WERI-Rb-1 (cell line): ENCODE measurements around the gene KRT28.
A peak's percentile ranks its signal among the peaks of the same experiment; 100 is the strongest.

Experiments used
- DNase-seq: peaks from one replicate; pipeline ENCODE4 v3.0.0-alpha.2; 2020
- H3K27ac ChIP-seq: fragments of 250-450 bp; sonication (Bioruptor Pico); 2 replicates; pipeline ENCODE4 v1.5.1; 2020; ENCODE audit warnings: mild to moderate bottlenecking, moderate library complexity
- H3K27me3 ChIP-seq: fragments of 250-450 bp; sonication (Bioruptor Pico); 2 replicates; pipeline ENCODE4 v1.5.1; 2021; ENCODE audit warnings: mild to moderate bottlenecking, low read depth, moderate library complexity; ENCODE audit not compliant: insufficient read depth, severe bottlenecking
- H3K36me3 ChIP-seq: fragments of 250-450 bp; sonication (Bioruptor Pico); 2 replicates; pipeline ENCODE4 v1.5.1; 2020; ENCODE audit warnings: mild to moderate bottlenecking, moderate library complexity
- H3K4me3 ChIP-seq: 2 replicates; pipeline ENCODE4 v1.5.1; 2011; ENCODE audit warnings: low read depth, mild to moderate bottlenecking, control low read depth, low read length
- H3K9me3 ChIP-seq: fragments of 250-450 bp; sonication (Bioruptor Pico); 2 replicates; pipeline ENCODE4 v1.5.1; 2021; ENCODE audit warnings: mild to moderate bottlenecking, moderate library complexity; ENCODE audit not compliant: severe bottlenecking
- TF ChIP-seq, protein P1 (sequence below): IDR thresholded peaks from 2 replicates; pipeline ENCODE4 v1.5.1; 2011; ENCODE audit warnings: low read depth, mild to moderate bottlenecking, control low read depth, inconsistent platforms, low read length

KRT28 gene

DNA sequence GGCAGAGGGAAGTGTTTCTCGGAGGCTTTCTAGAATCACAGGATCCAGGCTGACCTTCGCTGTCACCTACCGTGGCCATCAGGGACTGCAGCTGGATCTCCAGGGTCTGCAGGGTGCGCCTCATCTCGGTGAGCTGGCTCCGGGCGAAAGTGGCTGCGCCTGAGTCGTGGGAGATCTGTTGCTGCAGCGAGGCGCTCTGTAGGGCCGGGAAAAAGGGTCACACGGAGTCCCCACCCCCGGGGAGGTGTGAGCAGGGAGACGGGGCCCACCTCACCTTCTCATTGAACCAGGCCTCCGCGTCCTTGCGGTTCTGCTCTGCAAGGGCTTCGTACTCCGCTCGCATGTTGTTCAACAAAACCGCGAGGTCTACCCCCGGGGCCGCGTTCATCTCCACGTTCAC is 2.9 kb downstream of the KRT28 start:
- TF ChIP-seq, protein P1, sequence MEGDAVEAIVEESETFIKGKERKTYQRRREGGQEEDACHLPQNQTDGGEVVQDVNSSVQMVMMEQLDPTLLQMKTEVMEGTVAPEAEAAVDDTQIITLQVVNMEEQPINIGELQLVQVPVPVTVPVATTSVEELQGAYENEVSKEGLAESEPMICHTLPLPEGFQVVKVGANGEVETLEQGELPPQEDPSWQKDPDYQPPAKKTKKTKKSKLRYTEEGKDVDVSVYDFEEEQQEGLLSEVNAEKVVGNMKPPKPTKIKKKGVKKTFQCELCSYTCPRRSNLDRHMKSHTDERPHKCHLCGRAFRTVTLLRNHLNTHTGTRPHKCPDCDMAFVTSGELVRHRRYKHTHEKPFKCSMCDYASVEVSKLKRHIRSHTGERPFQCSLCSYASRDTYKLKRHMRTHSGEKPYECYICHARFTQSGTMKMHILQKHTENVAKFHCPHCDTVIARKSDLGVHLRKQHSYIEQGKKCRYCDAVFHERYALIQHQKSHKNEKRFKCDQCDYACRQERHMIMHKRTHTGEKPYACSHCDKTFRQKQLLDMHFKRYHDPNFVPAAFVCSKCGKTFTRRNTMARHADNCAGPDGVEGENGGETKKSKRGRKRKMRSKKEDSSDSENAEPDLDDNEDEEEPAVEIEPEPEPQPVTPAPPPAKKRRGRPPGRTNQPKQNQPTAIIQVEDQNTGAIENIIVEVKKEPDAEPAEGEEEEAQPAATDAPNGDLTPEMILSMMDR = no peak
- DNase-seq = no peak
- Histone ChIP-seq H3K27me3 (peaks cover 98% of the 10 kb centered on the region), H3K27ac (no peak overlapping the region), H3K9me3 (no peaks in the 10 kb centered on the region), H3K36me3 (no peaks in the 10 kb centered on the region), H3K4me3 (no peak overlapping the region)

DNA sequence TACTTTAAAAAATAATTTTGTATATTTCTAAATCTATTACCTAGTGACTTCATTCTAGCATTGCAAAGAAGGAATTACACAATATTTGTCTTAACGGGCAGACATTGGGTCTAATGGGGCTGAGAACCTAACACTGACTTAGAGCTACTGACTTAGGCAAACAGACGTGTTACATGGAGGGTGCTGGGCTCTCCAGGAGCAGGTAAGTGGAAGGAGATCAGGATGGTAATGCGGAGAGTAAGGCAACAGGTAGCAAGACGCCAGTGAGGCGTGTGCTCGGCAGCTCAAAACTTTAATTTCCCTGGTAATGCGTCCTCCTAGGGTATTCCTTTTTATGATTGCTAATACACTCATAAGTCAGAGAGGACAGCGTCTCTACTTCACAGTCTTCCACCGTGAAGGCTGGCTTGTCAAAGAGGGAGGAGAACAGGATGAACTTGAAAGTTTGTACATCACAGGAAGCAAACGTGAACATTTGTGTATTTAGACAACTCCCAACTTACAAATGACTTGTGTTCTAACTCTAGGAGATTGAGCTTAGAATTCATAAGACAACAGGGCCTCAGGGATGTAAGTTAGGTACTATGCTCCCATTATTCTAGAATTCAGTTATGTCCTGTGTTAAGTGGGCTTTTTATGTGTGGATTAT is 4.6 kb downstream of the KRT28 start:
- DNase-seq = no peak
- TF ChIP-seq, protein P1 = no peak
- Histone ChIP-seq H3K27ac (no peak overlapping the region), H3K9me3 (no peaks in the 10 kb centered on the region), H3K4me3 (no peak overlapping the region), H3K27me3 (peaks cover 99% of the 10 kb centered on the region), H3K36me3 (no peaks in the 10 kb centered on the region)

DNA sequence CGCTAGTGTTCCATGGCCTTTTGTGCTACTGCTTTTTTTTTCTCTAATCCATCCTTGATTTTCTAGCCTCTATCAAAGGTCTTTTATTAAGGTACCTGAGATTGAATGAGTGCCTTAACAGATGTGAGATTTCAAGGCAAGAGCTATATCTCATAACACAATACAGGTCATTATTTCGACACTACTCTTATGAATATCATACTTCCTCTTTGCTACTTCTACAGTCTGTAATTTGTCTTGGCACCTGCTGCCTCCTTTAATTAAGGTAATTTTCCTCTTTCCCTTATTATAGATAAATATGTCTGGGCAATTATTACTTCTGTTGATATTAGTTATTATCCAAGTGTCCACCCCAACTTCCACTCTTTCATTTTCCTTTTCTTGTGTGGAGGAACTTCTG is 5.3 kb downstream of the KRT28 start:
- H3K27me3 ChIP-seq = peaks cover 99% of the 10 kb centered on the region
- H3K4me3 ChIP-seq = no peak overlapping the region
- no peak for DNase-seq
- H3K27ac ChIP-seq = no peak overlapping the region
- TF ChIP-seq, protein P1 = no peak
- no peaks in the 10 kb centered on the region for H3K36me3 ChIP-seq
- H3K9me3 ChIP-seq = no peaks in the 10 kb centered on the region

DNA sequence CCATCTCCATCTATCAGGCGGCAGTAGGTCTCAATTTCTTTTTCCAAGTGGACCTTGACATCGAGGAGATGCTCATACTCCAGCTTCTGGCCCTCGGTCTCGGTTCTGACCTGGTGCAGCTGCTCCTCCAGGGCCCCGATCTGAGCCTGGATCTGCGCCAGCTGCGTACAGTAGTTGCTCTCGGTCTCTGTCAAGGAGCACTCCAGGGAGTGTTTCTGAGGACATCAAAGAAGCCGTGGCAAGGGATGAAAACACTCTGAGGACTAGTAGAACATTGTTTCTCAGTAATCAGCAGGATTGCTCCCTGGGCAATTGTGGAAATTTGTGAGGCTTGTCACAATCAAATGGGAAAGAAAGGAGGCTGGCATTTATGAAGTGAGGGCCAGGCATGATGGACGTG is 5.9 kb downstream of the KRT28 start:
- H3K4me3 ChIP-seq = no peak overlapping the region
- TF ChIP-seq, protein P1 = no peak
- no peaks in the 10 kb centered on the region for H3K9me3 ChIP-seq
- no peak for DNase-seq
- H3K36me3 ChIP-seq = no peaks in the 10 kb centered on the region
- H3K27ac ChIP-seq = no peak overlapping the region
- H3K27me3 ChIP-seq = peaks cover 99% of the 10 kb centered on the region

DNA sequence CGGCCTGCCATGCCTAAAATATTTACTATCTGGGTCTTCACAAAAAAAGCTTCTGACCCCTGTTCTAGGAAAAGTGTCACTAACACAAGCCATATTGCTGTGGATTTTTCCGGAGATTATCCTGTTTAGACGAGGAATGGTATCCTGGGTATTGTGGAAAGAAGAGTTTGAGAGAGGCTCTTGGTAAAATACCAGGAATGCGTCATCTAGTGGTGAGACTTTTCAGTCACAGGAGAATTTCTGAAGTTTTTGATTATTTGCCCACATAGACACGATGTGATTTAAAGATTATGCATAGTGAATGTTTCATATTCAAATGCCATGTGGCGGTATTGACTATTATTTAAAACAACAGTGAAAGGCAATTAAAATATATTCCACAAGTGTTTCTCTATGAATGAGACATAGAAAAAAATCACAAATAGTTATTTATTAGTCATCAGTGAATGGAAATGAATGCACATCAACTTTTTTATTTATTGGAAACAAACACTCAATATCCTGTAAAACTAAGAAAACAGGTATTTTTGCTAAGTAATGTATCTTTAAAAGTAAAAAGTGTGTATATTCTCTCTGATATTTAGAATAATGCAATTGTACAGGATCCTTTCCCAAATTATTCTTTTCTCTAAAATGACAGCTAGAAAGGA is 7.8 kb downstream of the KRT28 start:
- no peak for DNase-seq
- H3K27ac ChIP-seq = no peak overlapping the region
- no peak overlapping the region for H3K4me3 ChIP-seq
- no peaks in the 10 kb centered on the region for H3K36me3 ChIP-seq
- H3K27me3 ChIP-seq = peaks cover 97% of the 10 kb centered on the region
- TF ChIP-seq, protein P1 = peak; percentile 59
- no peaks in the 10 kb centered on the region for H3K9me3 ChIP-seq

DNA sequence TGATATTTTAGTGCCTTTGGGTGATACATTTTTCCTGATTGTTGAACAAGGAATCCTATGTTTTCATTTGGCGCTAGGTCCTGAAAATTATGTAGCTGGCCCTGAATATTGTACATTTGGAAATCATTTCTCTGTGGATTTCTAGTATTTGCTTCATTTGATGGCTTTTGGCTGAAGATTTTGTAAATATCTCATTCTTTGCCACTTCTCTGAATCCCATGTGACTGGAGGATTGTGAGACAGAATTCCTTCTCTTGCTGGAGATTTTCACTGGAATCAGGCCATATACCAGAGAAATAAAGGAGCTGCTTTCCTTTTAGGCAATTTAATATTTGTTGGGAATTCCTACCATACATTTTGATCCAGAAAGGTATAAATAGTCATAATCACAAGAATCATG is 8.6 kb downstream of the KRT28 start:
- H3K27ac ChIP-seq = no peak overlapping the region
- H3K9me3 ChIP-seq = no peaks in the 10 kb centered on the region
- TF ChIP-seq, protein P1 = no peak
- no peaks in the 10 kb centered on the region for H3K36me3 ChIP-seq
- H3K4me3 ChIP-seq = no peak overlapping the region
- no peak for DNase-seq
- H3K27me3 ChIP-seq = peaks cover 96% of the 10 kb centered on the region
